ENCODE measurements around the gene ARMH2. TPM values are rescaled to one million over a fixed set of nuclear protein-coding genes. Genes with fewer than 3 reads are reported as not detected.

ARMH2 gene
- total RNA-seq, 1 experiment from 2014 or later, result not detected

DNA sequence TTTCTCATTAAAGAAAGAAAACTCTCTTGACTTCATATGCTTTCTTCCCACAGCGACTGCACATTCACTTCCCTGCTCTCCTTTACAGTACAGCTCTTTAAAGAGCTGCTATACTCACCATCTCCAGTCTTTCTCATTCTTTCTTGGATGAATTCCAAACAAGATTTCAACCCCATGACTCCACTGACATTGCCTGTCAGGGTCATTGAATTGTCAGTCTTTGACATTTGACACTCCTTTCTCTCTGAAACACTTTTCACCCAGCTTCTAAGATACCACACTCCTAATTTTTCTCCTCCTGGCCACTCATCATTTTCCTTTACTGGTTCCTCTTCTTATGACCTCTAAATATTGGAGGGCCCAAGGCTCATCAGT, 811 bp upstream of the ARMH2 start:
- H3K79me1 ChIP-seq (ENCODE audit: insufficient read depth, low read depth, low read length, poor library complexity, severe bottlenecking), result no peaks in the 10 kb centered on the region
- H2BK120ac ChIP-seq (ENCODE audit: low read depth, low read length, poor library complexity, severe bottlenecking), result no peak overlapping the region
- WGBS (ENCODE audit: extremely low coverage, insufficient read length, low lambda C conversion rate), result no CpG with 5 or more reads among the region's 1 CpG
- Mint-ChIP-seq H3K27ac (no peak overlapping the region), H3K36me3 (ENCODE audit: insufficient read depth in 1 of 3, low read depth in 3 of 3) (peaks cover 0 to 4% (median 4%) of the 10 kb centered on the region in 3 experiments; a peak in 1 of 7 replicates), H3K4me3 (no peak overlapping the region), H3K4me1 (peaks cover 13 to 20% of the 10 kb centered on the region in 2 experiments), H3K27me3 (ENCODE audit: low read depth) (no peaks in the 10 kb centered on the region), H3K9me3 (no peaks in the 10 kb centered on the region)
- no peak overlapping the region for H2BK12ac ChIP-seq (ENCODE audit: insufficient read length, low read depth, low read length)
- H3K18ac ChIP-seq (ENCODE audit: insufficient read length, low read depth, low read length), result no peak overlapping the region
- no peak overlapping the region for H4K8ac ChIP-seq (replicated peaks; ENCODE audit: insufficient read length, low read depth, low read length)
- H3K4me2 ChIP-seq (ENCODE audit: insufficient read depth, insufficient read length, low read length), result no peak overlapping the region
- H2BK20ac ChIP-seq (ENCODE audit: low read depth, low read length, poor library complexity, severe bottlenecking), result no peak overlapping the region
- H3K14ac ChIP-seq (ENCODE audit: insufficient read depth, low read length), result no peak overlapping the region
- H3T11ph ChIP-seq (ENCODE audit: low read length), result no peak overlapping the region
- no peak overlapping the region for H3K9ac ChIP-seq (ENCODE audit: extremely low read depth, insufficient read length, low read length)
- no peak overlapping the region for H3K27ac ChIP-seq (ENCODE audit: insufficient read length, low read depth, low read length)
- no peak overlapping the region for H2BK5ac ChIP-seq (ENCODE audit: insufficient read length, low read length)
- no peaks in the 10 kb centered on the region for H3K79me2 ChIP-seq (ENCODE audit: insufficient read depth, low read length)
- DNase-seq, result no peak
- H3K23ac ChIP-seq (ENCODE audit: insufficient read length, low read depth, low read length), result no peak overlapping the region
- H2AFZ ChIP-seq (ENCODE audit: low read length), result no peak overlapping the region
- no peak overlapping the region for H3K56ac ChIP-seq (ENCODE audit: insufficient read length, low read depth, low read length)
- H3K4ac ChIP-seq (ENCODE audit: low read depth, low read length), result no peak overlapping the region
- H4K91ac ChIP-seq (ENCODE audit: insufficient read length, low read depth, low read length), result no peak overlapping the region
- H3K9me3 ChIP-seq (ENCODE audit: control insufficient read depth, low read depth, low read length), result no peaks in the 10 kb centered on the region
- H3K27me3 ChIP-seq (ENCODE audit: insufficient read depth, low read length), result no peaks in the 10 kb centered on the region; the same call in 1 of the 2 replicates
- peaks cover 5% of the 10 kb centered on the region for H3K4me1 ChIP-seq (ENCODE audit: insufficient read depth, low read length)
- no peaks in the 10 kb centered on the region for H3K23me2 ChIP-seq (ENCODE audit: insufficient read length, low read depth, low read length, poor library complexity, severe bottlenecking)
- no peak overlapping the region for H2BK15ac ChIP-seq (ENCODE audit: low read depth, low read length)
- no peak overlapping the region for H2AK5ac ChIP-seq (ENCODE audit: insufficient read length, low read length)
- H4K20me1 ChIP-seq (ENCODE audit: control insufficient read depth, insufficient read depth, insufficient read length), result no peaks in the 10 kb centered on the region
- no peak overlapping the region for H4K5ac ChIP-seq (ENCODE audit: insufficient read length, low read depth, low read length)
- TF ChIP-seq, protein P1, sequence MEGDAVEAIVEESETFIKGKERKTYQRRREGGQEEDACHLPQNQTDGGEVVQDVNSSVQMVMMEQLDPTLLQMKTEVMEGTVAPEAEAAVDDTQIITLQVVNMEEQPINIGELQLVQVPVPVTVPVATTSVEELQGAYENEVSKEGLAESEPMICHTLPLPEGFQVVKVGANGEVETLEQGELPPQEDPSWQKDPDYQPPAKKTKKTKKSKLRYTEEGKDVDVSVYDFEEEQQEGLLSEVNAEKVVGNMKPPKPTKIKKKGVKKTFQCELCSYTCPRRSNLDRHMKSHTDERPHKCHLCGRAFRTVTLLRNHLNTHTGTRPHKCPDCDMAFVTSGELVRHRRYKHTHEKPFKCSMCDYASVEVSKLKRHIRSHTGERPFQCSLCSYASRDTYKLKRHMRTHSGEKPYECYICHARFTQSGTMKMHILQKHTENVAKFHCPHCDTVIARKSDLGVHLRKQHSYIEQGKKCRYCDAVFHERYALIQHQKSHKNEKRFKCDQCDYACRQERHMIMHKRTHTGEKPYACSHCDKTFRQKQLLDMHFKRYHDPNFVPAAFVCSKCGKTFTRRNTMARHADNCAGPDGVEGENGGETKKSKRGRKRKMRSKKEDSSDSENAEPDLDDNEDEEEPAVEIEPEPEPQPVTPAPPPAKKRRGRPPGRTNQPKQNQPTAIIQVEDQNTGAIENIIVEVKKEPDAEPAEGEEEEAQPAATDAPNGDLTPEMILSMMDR (conservative IDR thresholded peaks at IDR 0.05), result no peak
